ENCODE results near the gene RAB6C.
"Not testable (repeated sequence)": the region's sequence is repeated elsewhere in the genome, so short reads cannot be mapped to it uniquely, and the experiment has no call there.

The RAB6C gene

DNA sequence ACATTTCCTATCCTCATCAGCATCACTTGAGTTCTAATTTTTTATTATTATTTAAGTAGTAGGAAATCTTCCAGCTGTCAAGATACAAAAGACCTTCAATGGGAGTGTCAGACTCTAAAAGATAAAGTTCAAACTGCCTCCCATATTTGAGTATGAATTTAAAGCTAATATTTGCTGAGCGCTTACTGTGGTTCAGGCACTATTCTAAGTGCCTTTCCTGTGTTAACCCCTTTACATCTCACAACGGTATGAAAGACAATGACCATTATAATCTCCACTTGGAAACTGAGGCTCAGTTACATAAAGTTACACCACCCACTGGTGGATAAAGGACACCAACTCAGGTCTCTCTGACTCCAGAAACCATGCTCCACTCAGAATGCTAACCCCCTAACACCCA, 39.9 kb downstream of the RAB6C start:
- no peak for DNase-seq (ENCODE audit: low read depth)
- TF ChIP-seq, protein P1, sequence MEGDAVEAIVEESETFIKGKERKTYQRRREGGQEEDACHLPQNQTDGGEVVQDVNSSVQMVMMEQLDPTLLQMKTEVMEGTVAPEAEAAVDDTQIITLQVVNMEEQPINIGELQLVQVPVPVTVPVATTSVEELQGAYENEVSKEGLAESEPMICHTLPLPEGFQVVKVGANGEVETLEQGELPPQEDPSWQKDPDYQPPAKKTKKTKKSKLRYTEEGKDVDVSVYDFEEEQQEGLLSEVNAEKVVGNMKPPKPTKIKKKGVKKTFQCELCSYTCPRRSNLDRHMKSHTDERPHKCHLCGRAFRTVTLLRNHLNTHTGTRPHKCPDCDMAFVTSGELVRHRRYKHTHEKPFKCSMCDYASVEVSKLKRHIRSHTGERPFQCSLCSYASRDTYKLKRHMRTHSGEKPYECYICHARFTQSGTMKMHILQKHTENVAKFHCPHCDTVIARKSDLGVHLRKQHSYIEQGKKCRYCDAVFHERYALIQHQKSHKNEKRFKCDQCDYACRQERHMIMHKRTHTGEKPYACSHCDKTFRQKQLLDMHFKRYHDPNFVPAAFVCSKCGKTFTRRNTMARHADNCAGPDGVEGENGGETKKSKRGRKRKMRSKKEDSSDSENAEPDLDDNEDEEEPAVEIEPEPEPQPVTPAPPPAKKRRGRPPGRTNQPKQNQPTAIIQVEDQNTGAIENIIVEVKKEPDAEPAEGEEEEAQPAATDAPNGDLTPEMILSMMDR (conservative IDR thresholded peaks at IDR 0.05; ENCODE audit: low read depth, low read length) = no peak
- no peak overlapping the region for H3K4me3 ChIP-seq (ENCODE audit: low read length)

DNA sequence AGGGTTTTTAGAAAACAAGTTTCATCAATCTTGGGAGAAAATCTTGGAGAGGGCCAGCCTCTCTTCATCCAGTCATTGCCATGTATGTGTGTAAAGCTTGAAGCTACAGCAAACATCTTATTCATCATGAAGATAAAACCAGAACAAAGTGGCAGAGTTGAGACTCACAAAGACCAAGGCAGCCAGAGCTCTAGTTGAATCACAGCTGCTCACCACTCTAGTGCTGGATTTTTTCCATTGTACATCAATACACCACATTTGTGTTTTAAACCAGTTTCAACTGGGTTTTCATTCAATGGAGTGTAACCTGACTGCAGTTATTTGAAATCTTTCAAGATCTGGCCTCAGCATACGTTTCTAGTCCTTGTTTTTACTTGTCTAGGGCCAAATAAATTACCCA, 40.6 kb downstream of the RAB6C start:
- not testable (repeated sequence) for H3K4me3 ChIP-seq (ENCODE audit: low read length); DNase-seq (ENCODE audit: low read depth)

DNA sequence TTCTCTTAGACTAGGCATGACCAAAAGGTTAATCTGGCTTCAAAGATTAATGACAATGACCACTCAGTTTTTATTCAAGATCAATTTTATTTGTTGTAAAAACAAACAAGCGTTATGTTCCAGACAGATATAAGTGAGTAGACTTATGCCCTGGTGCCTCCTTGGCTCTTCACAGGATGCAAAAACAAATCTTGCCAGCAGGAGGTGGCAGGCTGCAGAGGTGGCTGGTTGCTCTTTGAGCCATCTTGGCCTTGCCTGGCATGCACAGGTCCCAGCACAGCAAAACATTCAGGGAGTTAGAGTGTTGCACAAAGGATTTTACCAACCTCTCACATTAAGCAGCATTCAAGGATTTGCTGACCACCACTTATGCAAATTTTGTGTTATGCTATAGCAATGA, 46.5 kb downstream of the RAB6C start:
- not testable (repeated sequence) for H3K4me3 ChIP-seq (ENCODE audit: low read length); DNase-seq (ENCODE audit: low read depth)
